GM12873 (cell line): ENCODE results near the gene C1orf53.

Source experiments
- TF ChIP-seq, protein P1 (sequence below): IDR thresholded peaks from 2 replicates; pipeline ENCODE4 v1.5.1; 2012; ENCODE audit warnings: low read depth, mild to moderate bottlenecking, moderate library complexity, low read length, control low read depth; ENCODE audit not compliant: insufficient read depth; ENCODE audit errors: missing control alignments

The C1orf53 gene

DNA sequence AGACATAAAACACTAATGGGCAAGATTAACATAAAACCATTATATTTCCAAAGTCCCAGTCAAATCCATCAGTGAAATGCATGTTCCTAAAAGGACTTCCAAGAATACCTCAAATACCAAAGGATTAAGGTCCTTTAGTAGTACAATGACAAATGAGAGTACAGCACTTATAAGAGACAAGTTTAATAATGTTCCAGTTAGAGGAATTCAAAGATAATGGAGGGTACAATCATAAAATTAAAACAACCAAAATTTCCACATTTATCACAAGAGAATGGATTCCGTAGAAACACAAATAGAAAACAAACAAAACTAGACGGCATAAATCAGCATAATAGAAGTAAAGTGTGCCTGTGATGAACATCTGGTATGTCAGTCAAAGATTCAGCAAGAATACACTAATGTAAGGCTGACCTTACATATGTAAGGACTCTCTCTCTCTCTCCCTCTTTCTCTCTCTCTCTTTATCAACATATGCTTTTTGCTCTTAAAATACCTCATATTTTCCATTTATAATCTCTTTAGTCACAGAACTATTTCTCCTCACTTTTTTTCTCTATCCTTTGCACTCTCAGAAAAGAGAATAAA, 32.8 kb upstream of the C1orf53 start:
- TF ChIP-seq, protein P1, sequence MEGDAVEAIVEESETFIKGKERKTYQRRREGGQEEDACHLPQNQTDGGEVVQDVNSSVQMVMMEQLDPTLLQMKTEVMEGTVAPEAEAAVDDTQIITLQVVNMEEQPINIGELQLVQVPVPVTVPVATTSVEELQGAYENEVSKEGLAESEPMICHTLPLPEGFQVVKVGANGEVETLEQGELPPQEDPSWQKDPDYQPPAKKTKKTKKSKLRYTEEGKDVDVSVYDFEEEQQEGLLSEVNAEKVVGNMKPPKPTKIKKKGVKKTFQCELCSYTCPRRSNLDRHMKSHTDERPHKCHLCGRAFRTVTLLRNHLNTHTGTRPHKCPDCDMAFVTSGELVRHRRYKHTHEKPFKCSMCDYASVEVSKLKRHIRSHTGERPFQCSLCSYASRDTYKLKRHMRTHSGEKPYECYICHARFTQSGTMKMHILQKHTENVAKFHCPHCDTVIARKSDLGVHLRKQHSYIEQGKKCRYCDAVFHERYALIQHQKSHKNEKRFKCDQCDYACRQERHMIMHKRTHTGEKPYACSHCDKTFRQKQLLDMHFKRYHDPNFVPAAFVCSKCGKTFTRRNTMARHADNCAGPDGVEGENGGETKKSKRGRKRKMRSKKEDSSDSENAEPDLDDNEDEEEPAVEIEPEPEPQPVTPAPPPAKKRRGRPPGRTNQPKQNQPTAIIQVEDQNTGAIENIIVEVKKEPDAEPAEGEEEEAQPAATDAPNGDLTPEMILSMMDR: no peak

DNA sequence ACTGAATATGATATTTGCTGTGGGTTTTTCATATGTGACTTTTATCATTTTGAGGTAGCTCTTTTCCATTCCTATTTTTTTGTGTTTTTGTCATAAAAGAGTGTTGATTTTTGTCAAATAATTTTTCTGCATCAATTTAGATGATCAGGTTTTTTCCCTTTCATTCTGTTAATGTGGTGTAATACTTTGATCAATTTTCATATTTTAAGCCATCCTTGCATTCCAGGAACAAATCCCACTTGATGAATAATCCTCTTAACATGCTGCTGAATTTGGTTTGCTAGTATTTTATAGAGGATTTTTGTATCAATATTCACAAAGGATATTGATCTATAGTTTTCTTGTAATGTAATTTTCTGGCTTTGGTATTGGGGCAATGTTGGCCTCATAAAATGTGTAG, 25.5 kb upstream of the C1orf53 start:
- TF ChIP-seq, protein P1: no peak

DNA sequence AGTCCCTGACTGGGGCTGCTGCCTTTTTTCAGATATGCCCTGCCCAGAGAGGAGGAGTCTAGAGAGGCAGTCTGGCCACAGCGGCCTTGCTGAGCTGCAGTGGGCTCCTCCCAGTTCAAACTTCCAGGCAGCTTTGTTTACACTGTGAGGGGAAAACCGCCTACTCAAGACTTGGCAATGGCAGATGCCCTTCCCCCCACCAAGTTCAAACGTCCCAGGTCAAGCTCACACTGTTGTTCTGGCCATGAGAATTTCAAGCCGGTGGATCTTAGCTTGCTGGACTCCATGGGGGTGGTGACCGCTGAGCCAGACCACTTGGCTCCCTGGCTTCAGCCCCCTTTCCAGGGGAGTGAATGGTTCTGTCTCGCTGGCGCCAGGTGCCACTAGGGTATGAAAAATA, 18.3 kb upstream of the C1orf53 start:
- TF ChIP-seq, protein P1: no peak

DNA sequence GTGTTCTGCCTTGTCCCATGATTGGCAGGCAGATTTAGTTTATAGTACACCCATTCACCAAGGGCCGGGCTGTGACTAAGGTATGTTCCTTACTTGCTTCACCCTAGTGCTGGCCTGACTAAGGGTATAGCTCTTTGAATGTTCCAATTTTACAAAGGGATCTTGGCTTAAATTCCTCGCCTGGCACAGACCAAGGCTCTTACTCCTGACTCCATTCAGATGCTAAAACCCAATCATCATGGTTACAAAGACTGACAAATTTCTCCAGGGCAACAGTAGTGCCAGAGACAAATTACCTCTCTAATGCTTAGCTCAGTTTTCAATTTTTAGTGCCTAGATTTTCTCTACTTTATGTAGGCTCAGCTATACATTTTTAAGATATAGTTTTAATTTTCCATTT, 11.5 kb upstream of the C1orf53 start:
- TF ChIP-seq, protein P1: no peak

DNA sequence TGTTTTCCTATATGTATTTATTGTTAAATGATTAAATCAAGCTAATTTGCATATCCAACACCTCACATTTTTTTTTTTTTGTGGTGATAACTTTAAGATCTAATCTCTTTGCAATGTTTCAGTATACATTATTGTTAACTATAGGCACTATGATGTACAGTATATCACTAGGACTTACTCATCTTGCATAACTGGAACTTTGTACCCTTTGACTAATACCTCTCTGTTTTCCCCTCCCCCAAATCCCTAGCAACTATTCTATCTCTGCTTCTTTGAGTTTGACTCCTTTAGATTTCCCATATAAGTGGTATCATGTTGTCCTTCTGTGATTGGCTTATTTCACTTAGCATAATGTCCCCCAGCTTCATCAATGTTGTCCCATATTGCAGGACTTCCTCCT, 9.7 kb upstream of the C1orf53 start:
- TF ChIP-seq, protein P1: no peak

DNA sequence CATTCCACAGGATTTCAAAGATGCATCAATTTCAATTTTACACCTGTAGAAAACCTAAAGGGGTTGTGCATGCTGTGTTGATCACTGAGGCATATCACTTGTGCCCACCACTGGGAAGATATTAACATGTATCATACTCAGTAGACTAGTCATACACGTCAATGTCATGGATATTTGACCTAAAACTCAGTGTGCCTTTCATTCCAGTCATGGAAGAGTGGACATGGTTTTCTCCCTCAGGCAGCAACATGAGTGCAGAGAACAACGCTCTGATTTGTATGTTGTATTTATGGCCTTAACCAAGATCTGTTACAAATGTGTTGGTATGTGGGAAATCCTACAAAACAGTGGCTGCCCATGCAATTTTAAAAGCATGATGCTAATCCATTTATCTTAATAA, 6.1 kb upstream of the C1orf53 start:
- TF ChIP-seq, protein P1: no peak

DNA sequence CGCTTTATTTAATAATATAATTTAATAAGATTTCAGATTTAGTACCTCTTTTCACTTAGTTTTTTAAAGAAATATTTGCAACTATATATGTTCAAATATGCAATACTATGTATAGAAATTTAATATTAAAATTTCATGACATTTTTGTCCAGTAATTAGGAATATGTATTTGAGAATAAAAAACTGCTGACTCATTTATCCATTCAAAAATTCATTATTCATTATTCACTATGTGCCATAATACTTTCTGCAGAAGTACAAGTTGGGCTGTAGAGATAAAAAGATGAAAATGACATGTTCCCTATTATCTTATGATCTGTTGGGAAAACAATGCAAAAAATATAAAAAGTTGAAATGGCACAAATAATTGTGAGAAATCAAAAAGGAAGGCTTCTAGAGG, 3.4 kb upstream of the C1orf53 start:
- TF ChIP-seq, protein P1: no peak
